Hepatic stellate cell (primary cell): Measurements from ENCODE around the gene SGCD.

Experiments used
- DNase-seq: peaks from one replicate; pipeline ENCODE4 v3.0.0; 2011; ENCODE audit warnings: low spot score

The SGCD gene

DNA sequence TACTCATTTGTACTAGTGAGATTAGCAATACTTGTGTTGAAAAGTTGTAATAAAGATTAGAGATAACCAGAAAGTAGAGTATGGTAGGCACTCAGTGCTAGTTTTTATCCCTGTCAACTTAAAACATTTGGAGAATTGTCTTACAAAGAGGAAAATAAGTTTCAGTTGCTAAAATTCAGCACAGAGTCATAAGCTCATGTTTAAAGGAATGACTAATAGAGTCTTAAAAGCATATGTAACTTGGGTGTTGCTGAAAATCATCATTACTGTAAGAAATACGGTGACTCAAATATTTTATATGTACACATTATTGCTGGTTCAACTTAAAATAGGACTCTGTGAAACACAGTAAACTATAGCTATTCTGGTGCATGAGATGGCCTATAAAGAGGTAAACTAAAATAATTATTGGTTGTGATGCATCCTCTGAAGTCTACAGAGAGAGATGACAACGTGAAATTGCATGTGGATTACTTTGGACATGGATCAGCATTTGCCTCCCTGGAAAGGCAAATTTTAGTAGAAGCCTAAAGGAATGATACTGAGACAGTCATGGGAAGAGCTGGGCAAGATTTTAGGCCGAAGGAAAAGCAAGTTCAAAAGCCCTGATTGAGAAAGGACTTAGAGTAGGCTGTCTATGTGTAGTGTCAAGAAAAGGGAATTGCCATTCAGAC lies 34.6 kb downstream of the SGCD start:
- DNase-seq = no peak

DNA sequence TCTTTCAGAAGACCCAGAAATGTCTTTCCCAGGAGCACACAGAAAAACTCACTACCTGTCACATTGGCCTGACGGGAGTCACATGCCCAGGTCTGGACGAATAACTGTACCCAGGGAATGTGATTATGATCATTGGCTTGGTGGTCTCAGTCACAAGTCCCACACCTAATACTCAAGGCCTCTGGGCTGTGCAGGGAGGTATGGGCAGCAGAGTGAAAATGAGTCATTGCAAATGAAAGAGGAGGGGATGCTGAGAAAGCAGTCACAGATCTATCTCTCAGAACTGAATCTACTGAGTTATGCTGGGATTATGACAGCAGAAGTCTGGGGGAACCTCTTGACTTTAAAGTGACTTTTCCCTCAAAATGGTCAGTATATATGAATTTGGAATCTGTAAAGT lies 36.9 kb downstream of the SGCD start:
- DNase-seq = no peak

GRCh38 chr5:156366521-156366920 lies 39.6 kb downstream of the SGCD start:
- DNase-seq = no peak

- DNase-seq = no peak
Measured at GRCh38 chr5:156367597-156367996, 40.6 kb downstream of the SGCD start.

- DNase-seq = no peak
Measured at GRCh38 chr5:156375895-156376495, 49.0 kb downstream of the SGCD start.

GRCh38 chr5:156376751-156377150 lies 49.8 kb downstream of the SGCD start:
- no peak for DNase-seq

DNA sequence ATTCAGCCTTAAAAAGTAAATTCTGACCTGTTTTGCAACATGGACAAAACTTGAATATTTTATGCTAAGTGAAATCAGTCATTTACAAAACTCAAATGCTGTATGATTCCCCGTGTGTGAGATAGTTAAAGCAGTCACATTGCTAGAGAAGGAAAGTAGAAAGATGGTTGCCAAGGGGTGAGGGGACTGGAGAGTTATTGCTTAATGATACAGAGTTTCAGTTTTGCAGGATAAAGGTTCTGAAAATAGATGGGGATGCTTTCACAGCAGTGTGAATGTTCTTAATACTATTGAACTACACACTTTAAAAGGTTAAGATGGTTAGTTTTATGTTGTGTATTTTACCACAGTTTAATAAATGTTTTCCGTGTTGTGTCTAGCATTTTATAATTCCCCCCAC lies 51.2 kb downstream of the SGCD start:
- DNase-seq = no peak

GRCh38 chr5:156379206-156379605 lies 52.2 kb downstream of the SGCD start:
- no peak for DNase-seq

GRCh38 chr5:156380848-156381247 lies 53.9 kb downstream of the SGCD start:
- DNase-seq = no peak

DNA sequence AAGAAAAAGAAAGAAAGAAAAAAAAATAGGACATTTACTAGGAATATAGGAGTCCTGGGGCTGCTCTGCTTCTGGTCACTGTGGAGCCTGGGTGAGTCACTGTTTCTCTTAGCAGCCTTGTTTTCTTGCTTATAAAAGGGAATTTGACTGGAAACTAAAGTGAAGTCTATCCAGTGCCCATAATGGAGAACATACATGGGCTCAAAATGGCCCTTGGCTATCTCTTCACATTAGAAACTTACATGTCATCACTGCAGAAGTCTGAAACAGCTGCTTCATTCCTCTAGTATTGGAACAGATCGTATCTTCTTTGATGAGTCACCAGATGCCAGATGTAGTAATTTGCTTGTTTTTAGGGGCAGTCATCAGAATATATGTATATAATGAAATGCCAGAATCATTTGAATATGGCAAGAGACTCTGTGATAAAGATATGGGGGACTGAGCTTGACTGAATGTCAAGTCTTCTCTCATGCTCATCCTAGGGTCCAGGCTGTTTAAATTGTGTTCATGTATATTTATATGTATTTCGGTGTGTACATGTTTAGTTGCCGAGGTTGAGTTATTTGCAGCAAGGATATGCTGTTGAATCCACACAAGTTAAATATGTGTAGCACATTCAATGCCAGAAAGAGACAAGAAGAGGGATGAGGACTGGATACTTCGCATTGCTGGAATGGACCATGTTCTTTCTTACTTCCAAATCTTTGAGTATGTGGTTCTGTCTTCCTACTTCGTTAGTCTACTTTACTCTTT lies 56.7 kb downstream of the SGCD start:
- no peak for DNase-seq

DNA sequence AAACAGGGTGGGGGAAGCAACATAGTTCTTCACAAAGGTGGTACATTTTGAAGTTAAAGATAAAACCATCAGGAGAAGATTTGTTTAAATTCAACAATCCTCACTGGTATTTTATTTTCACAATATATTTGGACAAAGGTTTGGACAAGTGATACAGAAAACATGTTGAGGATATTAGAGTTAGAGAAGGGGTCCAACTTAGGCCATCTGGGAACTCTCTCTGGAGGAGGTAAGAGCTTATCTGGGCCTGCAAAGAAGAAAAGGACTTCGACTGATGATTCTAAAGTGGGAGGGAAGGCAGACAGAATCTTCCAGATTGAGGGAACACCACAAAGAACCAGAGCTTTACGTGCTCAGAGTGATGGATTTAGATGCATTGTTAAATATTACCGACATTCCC lies 58.5 kb downstream of the SGCD start:
- DNase-seq = no peak

DNA sequence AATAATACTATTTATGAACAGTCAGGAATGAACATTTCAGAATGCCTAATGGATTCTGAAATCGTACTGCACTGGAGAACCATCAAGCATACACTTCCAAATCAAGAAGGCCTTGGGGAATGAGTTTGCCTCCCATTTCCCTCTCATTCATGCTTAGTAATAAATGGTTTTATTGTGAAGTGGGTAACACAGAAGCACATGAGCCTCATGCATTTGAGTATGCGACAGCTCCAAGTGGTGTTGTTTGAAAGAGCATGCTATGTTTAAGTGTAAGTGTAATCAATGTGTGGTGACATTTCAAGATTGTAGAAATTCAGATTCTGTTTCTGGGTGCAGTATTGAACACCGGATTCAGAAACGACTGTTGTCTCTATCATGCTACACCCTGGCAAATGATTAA lies 60.0 kb downstream of the SGCD start:
- no peak for DNase-seq

- DNase-seq = no peak
Measured at GRCh38 chr5:156387391-156387790, 60.4 kb downstream of the SGCD start.

- no peak for DNase-seq
Measured at GRCh38 chr5:156388233-156388632, 61.3 kb downstream of the SGCD start.

DNA sequence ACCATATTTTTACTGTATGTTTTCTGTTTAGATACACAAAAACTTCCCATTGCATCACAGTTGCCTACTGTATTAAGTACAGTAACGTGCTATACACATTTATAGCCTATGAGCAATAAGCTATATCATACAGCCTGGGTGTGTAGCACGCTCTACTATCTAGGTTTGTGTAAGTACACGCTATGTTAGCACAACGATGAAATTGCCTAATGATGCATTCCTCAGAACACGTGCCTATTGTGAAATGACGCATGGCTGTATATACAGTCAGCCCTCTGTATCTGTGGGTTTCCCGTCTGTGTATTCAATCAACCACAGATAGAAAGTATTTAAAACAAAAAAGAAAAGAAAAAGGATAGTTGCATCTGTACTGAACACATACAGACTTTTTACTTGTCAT lies 64.2 kb downstream of the SGCD start:
- DNase-seq = no peak

DNA sequence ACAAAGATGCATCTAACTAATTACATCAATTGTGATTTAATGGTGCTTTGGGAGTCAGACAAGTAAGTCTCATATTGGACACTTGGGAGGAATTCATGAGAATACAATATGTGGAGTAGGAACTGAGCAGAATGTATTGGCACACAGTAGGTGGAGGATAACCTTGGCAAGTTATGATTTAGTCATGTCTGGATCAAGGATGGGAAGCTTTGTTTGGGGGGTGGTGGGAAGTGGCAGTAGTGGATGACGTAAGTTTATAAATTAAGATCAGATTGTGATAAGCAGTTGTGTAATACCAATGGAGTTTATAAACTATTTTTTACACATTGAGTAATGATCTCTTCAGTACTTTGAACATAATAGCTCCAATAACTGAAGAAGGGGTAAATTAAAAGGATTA lies 67.0 kb downstream of the SGCD start:
- no peak for DNase-seq

GRCh38 chr5:156394642-156395305 lies 67.8 kb downstream of the SGCD start:
- no peak for DNase-seq

- DNase-seq = no peak
Measured at GRCh38 chr5:156395306-156395675, 68.3 kb downstream of the SGCD start.

GRCh38 chr5:156396063-156396829 lies 69.3 kb downstream of the SGCD start:
- no peak for DNase-seq

GRCh38 chr5:156396830-156397081 lies 69.8 kb downstream of the SGCD start:
- DNase-seq = no peak

DNA sequence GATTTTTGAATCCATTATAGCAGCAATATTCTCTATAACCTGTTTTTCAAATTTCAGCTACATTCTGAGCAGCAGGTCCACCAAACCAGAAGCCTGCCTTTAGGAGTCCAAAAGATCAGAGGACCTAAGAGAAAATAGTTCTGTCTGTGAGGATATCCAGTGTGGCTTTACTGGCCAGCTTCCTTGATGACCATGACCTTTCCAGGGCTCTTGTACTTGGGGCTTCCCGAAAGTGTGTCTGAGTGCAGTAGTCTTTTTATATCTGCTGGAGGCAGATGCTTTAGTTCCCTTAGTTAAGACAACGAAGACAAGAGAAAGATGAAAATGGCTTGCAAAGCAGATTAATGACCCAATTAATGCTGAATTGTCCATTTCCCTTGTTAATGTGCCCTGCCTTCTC lies 72.4 kb downstream of the SGCD start:
- DNase-seq = no peak

- no peak for DNase-seq
Measured at GRCh38 chr5:156400231-156400986, 73.4 kb downstream of the SGCD start.
